GM04503 (cell line): ENCODE results near the gene GUCY1A1.
"Not testable (repeated sequence)": the region's sequence is repeated elsewhere in the genome, so short reads cannot be mapped to it uniquely, and the experiment has no call there.

Source experiments
- DNase-seq: peaks from one replicate; pipeline ENCODE4 v3.0.0-alpha.2; 2012; ENCODE audit warnings: low read depth

The GUCY1A1 gene

GRCh38 chr4:155666344-155667221, at the start of gene GUCY1A1:
TSS of gene GUCY1A1 (plus strand) at chr4:155666848. CDS start at chr4:155696868, 30,020 bp downstream.
- no peak for DNase-seq

- no peak for DNase-seq
Observed at GRCh38 chr4:155617296-155617695, 49.4 kb upstream of the GUCY1A1 start.

- no peak for DNase-seq
Observed at GRCh38 chr4:155618183-155618838, 48.3 kb upstream of the GUCY1A1 start.

- no peak for DNase-seq
Observed at GRCh38 chr4:155620637-155621036, 46.0 kb upstream of the GUCY1A1 start.

GRCh38 chr4:155624478-155624877, 42.2 kb upstream of the GUCY1A1 start:
- DNase-seq: no peak

GRCh38 chr4:155626561-155626960, 40.1 kb upstream of the GUCY1A1 start:
- no peak for DNase-seq

GRCh38 chr4:155629183-155629825, 37.3 kb upstream of the GUCY1A1 start:
- DNase-seq: peak; percentile 23

- no peak for DNase-seq
Observed at GRCh38 chr4:155629956-155630355, 36.7 kb upstream of the GUCY1A1 start.

GRCh38 chr4:155632310-155632840, 34.3 kb upstream of the GUCY1A1 start:
- DNase-seq: no peak

- no peak for DNase-seq
Observed at GRCh38 chr4:155638195-155638965, 28.3 kb upstream of the GUCY1A1 start.

GRCh38 chr4:155639704-155640523, 26.7 kb upstream of the GUCY1A1 start:
- DNase-seq: no peak

- DNase-seq: no peak
Observed at GRCh38 chr4:155640751-155641150, 25.9 kb upstream of the GUCY1A1 start.

- no peak for DNase-seq
Observed at GRCh38 chr4:155643087-155643486, 23.6 kb upstream of the GUCY1A1 start.

GRCh38 chr4:155646001-155646400, 20.6 kb upstream of the GUCY1A1 start:
- no peak for DNase-seq

GRCh38 chr4:155650785-155651184, 15.9 kb upstream of the GUCY1A1 start:
- not testable (repeated sequence) for DNase-seq

GRCh38 chr4:155653052-155653451, 13.6 kb upstream of the GUCY1A1 start:
- DNase-seq: no peak

- no peak for DNase-seq
Observed at GRCh38 chr4:155656025-155656424, 10.6 kb upstream of the GUCY1A1 start.

- no peak for DNase-seq
Observed at GRCh38 chr4:155657169-155657568, 9.5 kb upstream of the GUCY1A1 start.

- no peak for DNase-seq
Observed at GRCh38 chr4:155657985-155658680, 8.5 kb upstream of the GUCY1A1 start.

GRCh38 chr4:155658681-155659064, 8.0 kb upstream of the GUCY1A1 start:
- no peak for DNase-seq
